ENCODE measurements around the gene EXOC3L4.

Gene EXOC3L4

DNA sequence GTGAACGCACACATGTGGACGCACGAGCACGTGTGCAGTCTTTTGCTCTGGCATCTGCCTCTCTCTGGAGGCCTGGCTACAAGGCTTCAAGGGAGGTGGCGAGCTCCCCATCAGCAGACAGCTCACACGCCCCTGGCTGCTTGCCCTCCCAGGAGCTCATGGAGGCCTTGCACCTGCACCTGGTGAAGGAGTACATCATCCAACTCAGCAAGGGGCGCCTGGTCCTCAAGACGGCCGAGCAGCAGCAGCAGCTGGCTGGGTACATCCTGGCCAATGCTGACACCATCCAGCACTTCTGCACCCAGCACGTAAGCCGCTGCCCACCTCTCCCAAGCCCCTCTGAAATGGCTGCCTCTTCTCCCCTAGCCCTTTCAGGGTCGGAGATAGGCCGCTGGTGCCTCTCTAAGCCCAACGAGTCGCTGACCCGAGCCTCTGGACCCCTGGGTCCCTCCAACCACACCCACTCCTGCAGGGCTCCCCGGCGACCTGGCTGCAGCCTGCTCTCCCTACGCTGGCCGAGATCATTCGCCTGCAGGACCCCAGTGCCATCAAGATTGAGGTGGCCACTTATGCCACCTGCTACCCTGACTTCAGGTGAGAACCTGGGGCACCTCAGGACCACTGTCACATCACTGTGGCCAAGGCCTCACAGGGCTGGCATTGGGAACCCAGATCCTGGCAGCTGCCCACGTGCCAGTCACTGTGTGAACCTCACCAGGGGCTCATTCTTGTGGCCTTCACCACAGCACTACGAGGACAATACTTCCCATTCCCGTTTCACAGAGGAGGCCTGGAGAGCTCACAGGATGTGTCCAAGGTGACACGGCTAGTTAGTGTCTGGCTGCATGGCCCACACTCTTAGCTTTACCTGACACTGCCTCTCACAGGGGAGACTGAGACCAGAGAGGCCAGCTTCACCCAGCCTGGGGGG lies 39.0 kb downstream of the EXOC3L4 start:
- no peak for DNase-seq (ENCODE audit: low read depth)

- DNase-seq (ENCODE audit: low read depth), result no peak
These were observed 39.9 kb downstream of the EXOC3L4 start for GRCh38 chr14:103134405-103134804.

- no peak for DNase-seq (ENCODE audit: low read depth)
These were observed 40.4 kb downstream of the EXOC3L4 start for GRCh38 chr14:103134919-103135318.

DNA sequence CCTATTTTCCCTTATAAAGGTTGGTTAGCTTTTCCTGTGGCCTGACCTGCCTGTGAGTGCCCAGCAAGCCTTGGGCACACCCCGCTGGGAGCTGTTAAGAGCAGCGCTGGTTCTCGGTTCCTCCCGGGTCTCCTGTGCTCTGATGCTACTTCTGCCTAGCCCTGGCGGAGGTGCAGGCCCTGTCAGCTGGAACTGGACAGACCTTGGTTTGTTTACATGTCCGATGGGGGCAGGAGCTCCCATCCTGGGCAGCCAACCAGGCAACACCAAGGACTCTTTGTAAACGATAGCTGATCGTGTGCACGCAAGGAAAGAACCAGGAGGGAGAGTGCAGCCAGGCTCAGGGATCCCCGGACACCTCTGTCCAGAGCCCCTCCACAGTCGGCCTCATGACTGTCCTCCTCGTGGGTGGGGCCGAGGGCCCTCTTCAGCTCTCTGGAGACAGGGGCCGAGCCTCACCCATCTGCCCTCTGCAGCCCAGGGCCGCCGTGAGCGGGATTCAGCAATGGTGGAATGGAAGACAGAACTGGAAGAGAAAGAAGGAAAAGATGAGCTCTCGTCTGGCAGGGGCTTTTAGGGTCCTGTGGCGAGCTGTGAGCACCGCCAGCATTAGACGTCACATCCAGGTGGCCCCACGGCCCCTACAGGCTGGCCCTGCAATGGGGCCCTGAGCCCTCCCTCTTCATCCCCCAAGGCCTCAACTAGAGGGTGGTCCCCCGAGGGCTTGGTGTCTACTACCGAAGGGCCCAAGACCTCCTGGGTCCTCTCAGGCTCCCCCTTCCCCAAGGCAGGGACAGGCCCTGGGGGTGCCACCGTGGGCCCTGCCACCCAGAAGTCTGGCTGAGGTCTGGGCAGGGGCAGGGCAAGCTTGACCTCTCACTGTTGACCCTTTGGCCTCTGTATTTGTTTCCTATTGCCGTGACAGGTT lies 41.1 kb downstream of the EXOC3L4 start:
- DNase-seq (ENCODE audit: low read depth), result no peak

DNA sequence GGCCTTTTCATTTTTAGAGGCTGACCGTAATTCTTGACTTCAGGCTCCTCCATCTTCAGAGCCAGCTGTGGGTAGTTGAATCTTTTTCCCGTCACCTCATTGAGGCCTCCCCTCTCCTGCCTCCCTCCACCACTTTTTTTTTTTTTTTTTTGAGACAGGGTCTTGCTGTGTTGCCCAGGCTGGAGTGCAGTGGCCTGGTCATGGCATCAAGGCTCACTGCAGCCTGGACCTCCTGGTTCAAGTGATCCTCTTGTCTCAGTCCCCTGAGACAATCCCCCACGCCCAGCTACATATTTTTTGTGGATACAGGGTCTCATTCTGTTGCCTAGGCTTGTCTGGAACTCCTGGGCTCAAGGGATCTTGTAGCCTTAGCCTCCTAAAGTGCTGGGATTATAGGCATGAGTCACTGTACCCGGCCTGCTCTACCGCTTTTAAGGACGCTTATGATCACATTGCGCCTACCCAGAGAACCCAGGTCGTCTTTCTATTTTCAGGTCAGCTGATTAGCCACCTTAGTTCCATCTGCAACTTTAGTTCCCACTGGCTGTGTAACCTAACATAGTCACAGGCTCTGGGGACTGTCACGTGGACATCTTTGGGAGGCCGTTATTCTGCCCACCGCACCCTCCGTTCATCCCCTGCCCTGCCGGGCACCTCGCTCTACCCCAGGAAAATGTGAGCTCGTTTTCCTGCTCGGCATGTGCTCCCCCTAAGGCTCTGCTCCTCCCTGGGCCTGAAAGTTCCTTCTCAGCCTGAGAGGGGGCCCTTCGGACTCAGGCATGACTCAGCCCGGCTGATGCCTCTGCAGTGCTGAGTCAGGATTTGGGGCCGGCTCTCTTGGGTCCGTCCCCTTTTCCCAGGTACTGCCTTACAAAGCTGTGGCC lies 42.1 kb downstream of the EXOC3L4 start:
- DNase-seq (ENCODE audit: low read depth), result no peak

DNA sequence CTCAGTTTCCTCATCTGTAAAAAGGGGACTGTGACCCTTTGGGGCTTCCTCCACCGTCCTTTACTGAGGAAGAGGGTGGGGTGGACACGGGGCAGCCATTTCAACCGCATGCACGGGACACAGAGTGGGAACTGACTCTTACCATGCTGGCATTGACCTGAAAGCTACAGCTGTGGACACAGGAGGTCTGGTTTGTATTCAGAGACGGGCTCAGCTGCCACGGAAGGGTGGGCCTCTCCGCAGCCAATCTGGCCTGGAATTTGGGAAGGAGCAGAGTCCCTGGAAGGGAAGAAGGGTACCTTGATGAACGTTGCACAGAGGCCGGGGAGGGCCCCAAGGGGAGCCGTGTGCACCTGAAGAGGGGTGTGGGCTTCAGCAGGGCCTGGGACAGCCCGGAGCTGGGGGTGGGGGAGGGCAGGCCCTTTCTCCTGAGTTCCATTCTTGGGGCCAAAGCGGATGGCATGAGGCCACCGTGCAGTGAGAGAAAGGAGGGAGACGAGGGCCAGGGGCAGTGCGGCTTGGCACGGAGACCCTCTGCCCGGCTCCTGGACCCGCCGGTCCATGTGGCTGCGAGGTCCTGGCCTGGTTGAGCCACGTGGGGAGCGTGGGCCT lies 43.3 kb downstream of the EXOC3L4 start:
- DNase-seq (ENCODE audit: low read depth), result no peak

GRCh38 chr14:103138301-103139131 lies 44.0 kb downstream of the EXOC3L4 start:
- DNase-seq (ENCODE audit: low read depth), result no peak

- no peak for DNase-seq (ENCODE audit: low read depth)
These were observed 44.9 kb downstream of the EXOC3L4 start for GRCh38 chr14:103139132-103140025.

DNA sequence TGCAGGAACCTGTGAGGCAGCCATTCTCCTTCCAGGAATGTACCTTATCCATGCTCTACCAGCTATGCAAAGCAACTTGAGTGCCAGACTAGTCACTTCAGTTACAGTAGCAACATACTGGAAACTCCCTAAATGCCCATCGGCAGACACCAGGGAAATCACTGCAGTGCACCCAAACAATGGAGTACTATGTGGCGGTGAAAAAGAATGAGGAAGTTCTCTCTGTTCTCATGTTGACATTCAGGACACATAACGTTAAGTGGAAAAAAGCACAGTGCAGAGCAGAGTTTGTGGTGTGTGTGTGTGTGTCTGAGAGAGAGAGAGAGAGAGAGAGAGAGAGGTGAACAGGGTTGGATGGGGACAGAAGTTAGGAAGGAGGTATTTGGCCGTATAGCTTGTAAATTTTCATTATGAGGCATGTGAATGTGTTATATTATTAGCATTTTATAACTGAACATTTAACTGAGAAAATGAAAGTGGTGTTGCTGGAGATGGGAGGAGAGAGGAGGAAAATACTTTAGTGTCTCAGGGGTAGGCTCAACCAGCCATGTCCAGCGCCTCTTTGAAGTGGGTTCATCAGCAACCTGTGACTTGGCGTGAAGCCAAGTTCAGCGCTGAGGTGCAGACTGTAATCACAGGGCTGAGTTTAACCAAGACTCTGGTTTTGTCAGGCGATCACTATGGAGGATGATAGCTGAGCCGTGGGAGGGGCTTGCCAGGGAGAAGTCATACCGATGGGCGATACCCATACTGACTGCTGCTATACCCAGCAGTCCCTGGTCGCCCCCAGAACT lies 46.0 kb downstream of the EXOC3L4 start:
- DNase-seq (ENCODE audit: low read depth), result no peak

- no peak for DNase-seq (ENCODE audit: low read depth)
These were observed 46.7 kb downstream of the EXOC3L4 start for GRCh38 chr14:103141117-103141796.

DNA sequence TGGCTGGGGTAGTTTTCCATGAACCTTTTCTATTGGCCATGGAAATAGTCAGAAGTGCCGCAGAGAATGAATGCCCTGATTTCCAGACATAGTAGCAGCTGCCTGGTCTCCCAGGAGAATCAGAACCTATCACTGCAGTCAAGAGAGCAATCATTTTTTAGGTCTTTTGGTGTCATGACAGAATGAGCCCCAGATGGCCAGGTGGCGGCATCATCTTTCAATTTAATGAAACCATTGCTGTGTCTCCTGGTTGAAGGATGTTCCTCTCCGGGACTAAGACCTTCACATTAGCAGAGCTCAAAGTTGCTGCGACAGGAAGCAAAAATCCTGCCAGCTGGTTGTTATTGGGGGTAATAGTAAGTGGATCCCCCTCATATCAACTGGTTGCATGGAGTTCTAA lies 47.5 kb downstream of the EXOC3L4 start:
- no peak for DNase-seq (ENCODE audit: low read depth)

GRCh38 chr14:103142721-103143302 lies 48.3 kb downstream of the EXOC3L4 start:
- no peak for DNase-seq (ENCODE audit: low read depth)

GRCh38 chr14:103143506-103143905 lies 49.0 kb downstream of the EXOC3L4 start:
- no peak for DNase-seq (ENCODE audit: low read depth)

GRCh38 chr14:103144085-103144484 lies 49.6 kb downstream of the EXOC3L4 start:
- DNase-seq (ENCODE audit: low read depth), result no peak

DNA sequence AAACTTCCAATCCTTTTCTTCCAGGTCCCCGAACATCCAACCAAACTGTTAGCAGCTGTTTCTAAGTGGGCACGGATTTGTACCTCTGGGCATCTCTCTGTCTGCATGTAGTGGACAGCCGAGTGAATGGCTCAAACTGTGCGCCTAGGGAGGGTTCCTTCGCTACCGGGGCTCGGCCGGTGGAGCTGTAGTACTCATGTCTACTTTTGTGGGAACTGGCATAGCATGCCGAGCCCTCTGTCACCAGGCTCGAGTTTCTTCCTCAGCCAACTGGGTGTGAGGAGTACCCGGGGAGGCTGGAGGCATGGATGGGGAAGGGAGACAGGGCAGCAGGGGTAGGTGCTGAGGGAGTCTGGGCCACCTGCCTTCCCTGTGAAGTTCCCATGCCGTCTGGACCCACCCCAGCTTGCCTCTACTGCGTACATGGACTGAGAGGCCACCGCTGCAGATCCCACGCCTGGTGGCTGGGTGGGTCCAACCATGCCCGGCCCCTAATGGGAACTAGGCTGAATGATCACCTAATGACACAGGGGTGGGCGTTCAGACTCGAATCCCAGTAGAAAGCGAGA lies 51.7 kb downstream of the EXOC3L4 start:
- no peak for DNase-seq (ENCODE audit: low read depth)

DNA sequence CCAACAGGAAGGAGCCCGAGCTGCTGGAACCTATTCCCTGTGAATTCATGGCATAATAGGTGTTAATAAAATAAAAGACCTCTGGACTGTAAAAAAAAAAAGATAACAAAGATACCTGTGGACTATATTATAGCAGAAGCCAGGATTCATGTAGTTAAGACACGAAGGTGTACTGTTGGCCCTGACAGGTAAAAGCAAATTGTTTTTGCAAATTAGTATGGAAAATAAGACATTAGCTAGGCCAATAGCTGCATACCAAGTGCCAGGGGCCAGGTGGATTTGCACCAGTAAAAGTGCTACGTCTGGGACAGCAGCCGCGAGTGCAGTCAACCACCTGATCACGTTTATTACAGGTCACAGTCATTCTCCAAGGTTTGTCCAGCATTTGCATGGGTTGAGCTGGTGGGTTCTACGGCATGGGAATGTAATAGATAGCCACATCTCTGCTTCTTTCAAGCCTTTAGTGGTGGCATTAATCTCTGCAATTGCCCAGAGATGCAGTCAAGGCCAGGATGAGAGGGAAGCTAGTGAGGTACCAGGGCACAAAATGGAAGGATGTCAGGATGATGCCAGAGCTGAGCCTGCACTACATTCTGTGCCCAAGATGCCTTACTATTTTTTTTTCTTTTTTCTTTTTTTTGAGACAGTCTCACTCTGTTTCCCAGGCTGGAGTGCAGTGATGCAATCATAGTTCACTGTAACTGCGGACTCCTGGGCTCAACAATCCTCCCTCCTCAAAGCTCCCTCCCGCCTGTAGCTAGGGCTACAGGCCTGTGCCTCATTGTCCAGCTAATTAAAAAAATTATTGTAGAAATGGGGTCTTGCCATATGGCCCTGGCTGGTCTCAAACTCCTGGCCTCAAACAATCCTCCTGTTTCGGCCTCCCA lies 55.1 kb downstream of the EXOC3L4 start:
- DNase-seq (ENCODE audit: low read depth), result no peak
